ENCODE data around the gene MAGI1. TPM values are rescaled to one million over a fixed set of nuclear protein-coding genes. Genes with fewer than 3 reads are reported as not detected.

The MAGI1 gene
- total RNA-seq, 2 experiments from 2014 or later, result 0.47 to 0.51 TPM

- Mint-ChIP-seq H3K4me3 (no peak overlapping the region), H3K27ac (no peak overlapping the region), H3K36me3 (ENCODE audit: low read depth) (no peaks in the 10 kb centered on the region), H3K9me3 (peaks cover 3% of the 10 kb centered on the region), H3K4me1 (ENCODE audit: low read depth) (no peaks in the 10 kb centered on the region), H3K27me3 (peaks cover 7% of the 10 kb centered on the region)
- DNase-seq, result no peak
- no peak for ATAC-seq
- POLR2A ChIA-PET, result no interaction called here
- no peak for TF ChIP-seq CTCF (IDR thresholded peaks at IDR 0.05)
- CTCF ChIA-PET, result no interaction called here
- intact Hi-C loops (cut with micrococcal nuclease), result no loop called here
Observed at GRCh38 chr3:65350801-65351476, 687.8 kb downstream of the MAGI1 start.

- Mint-ChIP-seq H3K27me3 (peaks cover 3% of the 10 kb centered on the region), H3K4me1 (ENCODE audit: low read depth) (no peaks in the 10 kb centered on the region), H3K4me3 (no peak overlapping the region), H3K36me3 (ENCODE audit: low read depth) (no peaks in the 10 kb centered on the region), H3K27ac (no peak overlapping the region), H3K9me3 (peaks cover 3% of the 10 kb centered on the region)
- no peak for DNase-seq
- CTCF ChIA-PET, result no interaction called here
- intact Hi-C loops (cut with micrococcal nuclease), result no loop called here
- TF ChIP-seq CTCF (IDR thresholded peaks at IDR 0.05), result no peak
- ATAC-seq, result no peak
- POLR2A ChIA-PET, result no interaction called here
Observed at GRCh38 chr3:65348398-65348995, 690.2 kb downstream of the MAGI1 start.

- Mint-ChIP-seq H3K36me3 (ENCODE audit: low read depth) (no peaks in the 10 kb centered on the region), H3K4me3 (no peak overlapping the region), H3K4me1 (ENCODE audit: low read depth) (no peaks in the 10 kb centered on the region), H3K9me3 (peaks cover 3% of the 10 kb centered on the region), H3K27me3 (no peaks in the 10 kb centered on the region), H3K27ac (no peak overlapping the region)
- intact Hi-C loops (cut with micrococcal nuclease), result no loop called here
- ATAC-seq, result no peak
- ChIA-PET POLR2A (no interaction called here), CTCF (no interaction called here)
- no peak for TF ChIP-seq CTCF (IDR thresholded peaks at IDR 0.05)
- DNase-seq, result no peak
Observed at GRCh38 chr3:65347166-65347565, 691.6 kb downstream of the MAGI1 start.

- Mint-ChIP-seq H3K4me3 (no peak overlapping the region), H3K27ac (no peak overlapping the region), H3K36me3 (ENCODE audit: low read depth) (no peaks in the 10 kb centered on the region), H3K9me3 (peaks cover 3% of the 10 kb centered on the region), H3K4me1 (ENCODE audit: low read depth) (no peaks in the 10 kb centered on the region), H3K27me3 (no peaks in the 10 kb centered on the region)
- intact Hi-C loops (cut with micrococcal nuclease), result no loop called here
- TF ChIP-seq CTCF (IDR thresholded peaks at IDR 0.05), result no peak
- ChIA-PET POLR2A (no interaction called here), CTCF (no interaction called here)
- ATAC-seq, result no peak
- DNase-seq, result no peak
Observed at GRCh38 chr3:65344846-65345245, 693.9 kb downstream of the MAGI1 start.

GRCh38 chr3:65344444-65344843, 694.3 kb downstream of the MAGI1 start:
- peaks cover 3% of the 10 kb centered on the region for H3K9me3 Mint-ChIP-seq
- intact Hi-C loops (cut with micrococcal nuclease), result no loop called here
- ChIA-PET CTCF (no interaction called here), POLR2A (no interaction called here)
- H3K27me3 Mint-ChIP-seq, result no peaks in the 10 kb centered on the region
- DNase-seq (no peak), ATAC-seq (no peak)
- no peak overlapping the region for H3K4me3 Mint-ChIP-seq
- no peaks in the 10 kb centered on the region for H3K4me1 Mint-ChIP-seq (ENCODE audit: low read depth)
- no peak overlapping the region for H3K27ac Mint-ChIP-seq
- TF ChIP-seq CTCF (IDR thresholded peaks at IDR 0.05), result no peak
- no peaks in the 10 kb centered on the region for H3K36me3 Mint-ChIP-seq (ENCODE audit: low read depth)
